Fibroblast of pulmonary artery (primary cell): ENCODE measurements around the gene DNAJB13.
A peak's percentile ranks its signal among the peaks of the same experiment; 100 is the strongest.

Source experiments
- DNase-seq: peaks from one replicate; pipeline ENCODE4 v3.0.0-alpha.2; 2010; ENCODE audit warnings: low read depth
- H3K4me3 ChIP-seq: replicated peaks from 2 replicates; pipeline ENCODE4 v1.5.1; 2011; ENCODE audit warnings: low read depth, mild to moderate bottlenecking, control low read depth, low read length, moderate library complexity
- CTCF ChIP-seq: IDR thresholded peaks from 2 replicates; pipeline ENCODE4 v1.5.1; 2011; ENCODE audit warnings: mild to moderate bottlenecking, control low read depth, low read length, inconsistent platforms; ENCODE audit errors: missing control alignments

DNAJB13 gene

GRCh38 chr11:74017631-74018030 is 66.8 kb downstream of the DNAJB13 start:
- no peak for TF ChIP-seq CTCF
- no peak for DNase-seq
- no peak overlapping the region for H3K4me3 ChIP-seq

GRCh38 chr11:74018331-74019005 is 67.6 kb downstream of the DNAJB13 start:
- peak; percentile 91 for DNase-seq
- no peak overlapping the region for H3K4me3 ChIP-seq
- TF ChIP-seq CTCF = no peak

- no peak for DNase-seq
- no peak for TF ChIP-seq CTCF
These were observed 68.4 kb downstream of the DNAJB13 start for GRCh38 chr11:74019104-74019738.

GRCh38 chr11:74019860-74020259 is 69.0 kb downstream of the DNAJB13 start:
- DNase-seq = no peak
- TF ChIP-seq CTCF = no peak
- no peak overlapping the region for H3K4me3 ChIP-seq

More at GRCh38 chr11:74019104-74019738, 68.4 kb downstream of the DNAJB13 start:
- H3K4me3 ChIP-seq = no peak overlapping the region
